H1 (cell line): ENCODE data around the gene TEX14. TPM values are rescaled to one million over a fixed set of nuclear protein-coding genes. Genes with fewer than 3 reads are reported as not detected.

Source experiments
- EZH2 ChIP-seq: fragments of 200-600 bp; sonication (generic); IDR thresholded peaks from 2 replicates; pipeline ENCODE4 v1.7.1; 2012; ENCODE audit warnings: low read depth, mild to moderate bottlenecking, moderate library complexity, low read length, inconsistent platforms; ENCODE audit not compliant: severe bottlenecking
- HDAC2 ChIP-seq, 2 experiments: fragments of 300-600 bp in 1 of 2; sonication (generic) in 1 of 2; IDR thresholded peaks; 2 replicates each; pipeline ENCODE4 v1.6.1; 2011 to 2012; ENCODE audit warnings: low read depth in 2 of 2, low read length in 2 of 2, mild to moderate bottlenecking in 2 of 2, moderate library complexity in 2 of 2, borderline replicate concordance in 1 of 2, inconsistent platforms in 1 of 2
- SP4 ChIP-seq: IDR thresholded peaks from 2 replicates; pipeline ENCODE4 v1.6.1; 2012; ENCODE audit warnings: low read length, inconsistent platforms
- polyA plus RNA-seq, 7 experiments: library from polyadenylated mRNA; depleted of rRNA in 3 of 7; stranded (reverse) in 5 of 7; unstranded in 2 of 7; fragments of >200 nt in 5 of 7; fragments of 200-250 nt in 2 of 7; gene quantifications; 1 replicate in 5 of 7; 2 replicates in 1 of 7; 4 replicates in 1 of 7; pipeline versions ENCODE4 v1.2.1 to v1.2.3, GENCODE V29; 2011 to 2013; ENCODE audit warnings: missing spikeins in 2 of 7, mixed read lengths in 2 of 7
- total RNA-seq: library from RNA; stranded (reverse); fragmentation: NEBNext Ultra II Directional; extraction: Animal tissue kit (Norgen Biotek cat#: 25700); gene quantifications from 2 replicates; pipeline ENCODE4 v1.2.1, GENCODE V29; 2021
- TF ChIP-seq, protein P1 (sequence below): fragments of 300-600 bp; sonication (generic); IDR thresholded peaks from 2 replicates; pipeline ENCODE4 v1.7.1; 2012; ENCODE audit warnings: low read length, moderate library complexity, mild to moderate bottlenecking, inconsistent platforms; ENCODE audit not compliant: insufficient replicate concordance
- TF ChIP-seq, protein P2 (sequence below): IDR thresholded peaks from 2 replicates; pipeline ENCODE4 v1.6.1; 2011; ENCODE audit warnings: low read depth, mild to moderate bottlenecking, low read length; ENCODE audit not compliant: insufficient read depth
- TF ChIP-seq, protein P3 (sequence below): IDR thresholded peaks from 2 replicates; pipeline ENCODE4 v1.6.1; 2012; ENCODE audit warnings: inconsistent platforms

TEX14 gene
- total and polyA plus RNA-seq, 2 of the 8 experiments (the other 6 are each of a cell fraction or from before 2014, with no cell fraction given) = 0.83 to 2.5 TPM

DNA sequence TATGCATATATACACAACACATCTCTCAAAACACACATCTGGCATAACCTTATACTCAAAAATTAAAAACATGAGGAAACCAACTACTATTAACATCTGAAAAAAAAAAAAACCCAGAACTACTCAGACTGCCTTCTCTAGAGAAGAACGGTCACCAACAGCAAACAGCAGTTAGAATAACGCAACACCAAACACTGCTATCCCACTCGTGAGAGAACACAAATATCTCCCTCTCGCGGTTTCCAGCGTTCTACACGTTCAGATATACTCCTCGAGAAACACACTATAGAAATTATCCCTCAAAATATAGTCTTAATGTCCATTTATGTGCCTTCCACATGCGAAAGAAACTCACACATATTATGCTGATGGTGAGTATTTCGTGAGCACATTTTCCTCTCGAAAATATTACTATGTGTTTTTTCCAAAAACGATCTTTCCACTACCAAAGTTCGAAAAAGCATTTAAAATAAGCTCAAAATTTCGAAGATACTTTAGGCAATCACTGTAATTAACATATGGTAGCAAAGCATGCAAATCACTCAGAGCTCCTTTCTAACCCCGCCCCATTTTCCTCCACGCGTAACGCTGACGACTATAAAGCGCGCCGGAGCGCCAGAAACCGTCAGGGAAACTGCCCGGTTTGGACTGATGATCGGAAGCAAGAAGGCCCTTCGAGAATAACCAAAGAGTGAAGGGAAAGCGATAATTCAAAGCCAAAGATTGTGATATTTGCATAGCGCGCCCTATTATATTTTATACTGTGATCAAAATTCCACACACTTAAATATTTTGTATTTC, 60.1 kb downstream of the TEX14 start (continued):
- TF ChIP-seq, protein P1, sequence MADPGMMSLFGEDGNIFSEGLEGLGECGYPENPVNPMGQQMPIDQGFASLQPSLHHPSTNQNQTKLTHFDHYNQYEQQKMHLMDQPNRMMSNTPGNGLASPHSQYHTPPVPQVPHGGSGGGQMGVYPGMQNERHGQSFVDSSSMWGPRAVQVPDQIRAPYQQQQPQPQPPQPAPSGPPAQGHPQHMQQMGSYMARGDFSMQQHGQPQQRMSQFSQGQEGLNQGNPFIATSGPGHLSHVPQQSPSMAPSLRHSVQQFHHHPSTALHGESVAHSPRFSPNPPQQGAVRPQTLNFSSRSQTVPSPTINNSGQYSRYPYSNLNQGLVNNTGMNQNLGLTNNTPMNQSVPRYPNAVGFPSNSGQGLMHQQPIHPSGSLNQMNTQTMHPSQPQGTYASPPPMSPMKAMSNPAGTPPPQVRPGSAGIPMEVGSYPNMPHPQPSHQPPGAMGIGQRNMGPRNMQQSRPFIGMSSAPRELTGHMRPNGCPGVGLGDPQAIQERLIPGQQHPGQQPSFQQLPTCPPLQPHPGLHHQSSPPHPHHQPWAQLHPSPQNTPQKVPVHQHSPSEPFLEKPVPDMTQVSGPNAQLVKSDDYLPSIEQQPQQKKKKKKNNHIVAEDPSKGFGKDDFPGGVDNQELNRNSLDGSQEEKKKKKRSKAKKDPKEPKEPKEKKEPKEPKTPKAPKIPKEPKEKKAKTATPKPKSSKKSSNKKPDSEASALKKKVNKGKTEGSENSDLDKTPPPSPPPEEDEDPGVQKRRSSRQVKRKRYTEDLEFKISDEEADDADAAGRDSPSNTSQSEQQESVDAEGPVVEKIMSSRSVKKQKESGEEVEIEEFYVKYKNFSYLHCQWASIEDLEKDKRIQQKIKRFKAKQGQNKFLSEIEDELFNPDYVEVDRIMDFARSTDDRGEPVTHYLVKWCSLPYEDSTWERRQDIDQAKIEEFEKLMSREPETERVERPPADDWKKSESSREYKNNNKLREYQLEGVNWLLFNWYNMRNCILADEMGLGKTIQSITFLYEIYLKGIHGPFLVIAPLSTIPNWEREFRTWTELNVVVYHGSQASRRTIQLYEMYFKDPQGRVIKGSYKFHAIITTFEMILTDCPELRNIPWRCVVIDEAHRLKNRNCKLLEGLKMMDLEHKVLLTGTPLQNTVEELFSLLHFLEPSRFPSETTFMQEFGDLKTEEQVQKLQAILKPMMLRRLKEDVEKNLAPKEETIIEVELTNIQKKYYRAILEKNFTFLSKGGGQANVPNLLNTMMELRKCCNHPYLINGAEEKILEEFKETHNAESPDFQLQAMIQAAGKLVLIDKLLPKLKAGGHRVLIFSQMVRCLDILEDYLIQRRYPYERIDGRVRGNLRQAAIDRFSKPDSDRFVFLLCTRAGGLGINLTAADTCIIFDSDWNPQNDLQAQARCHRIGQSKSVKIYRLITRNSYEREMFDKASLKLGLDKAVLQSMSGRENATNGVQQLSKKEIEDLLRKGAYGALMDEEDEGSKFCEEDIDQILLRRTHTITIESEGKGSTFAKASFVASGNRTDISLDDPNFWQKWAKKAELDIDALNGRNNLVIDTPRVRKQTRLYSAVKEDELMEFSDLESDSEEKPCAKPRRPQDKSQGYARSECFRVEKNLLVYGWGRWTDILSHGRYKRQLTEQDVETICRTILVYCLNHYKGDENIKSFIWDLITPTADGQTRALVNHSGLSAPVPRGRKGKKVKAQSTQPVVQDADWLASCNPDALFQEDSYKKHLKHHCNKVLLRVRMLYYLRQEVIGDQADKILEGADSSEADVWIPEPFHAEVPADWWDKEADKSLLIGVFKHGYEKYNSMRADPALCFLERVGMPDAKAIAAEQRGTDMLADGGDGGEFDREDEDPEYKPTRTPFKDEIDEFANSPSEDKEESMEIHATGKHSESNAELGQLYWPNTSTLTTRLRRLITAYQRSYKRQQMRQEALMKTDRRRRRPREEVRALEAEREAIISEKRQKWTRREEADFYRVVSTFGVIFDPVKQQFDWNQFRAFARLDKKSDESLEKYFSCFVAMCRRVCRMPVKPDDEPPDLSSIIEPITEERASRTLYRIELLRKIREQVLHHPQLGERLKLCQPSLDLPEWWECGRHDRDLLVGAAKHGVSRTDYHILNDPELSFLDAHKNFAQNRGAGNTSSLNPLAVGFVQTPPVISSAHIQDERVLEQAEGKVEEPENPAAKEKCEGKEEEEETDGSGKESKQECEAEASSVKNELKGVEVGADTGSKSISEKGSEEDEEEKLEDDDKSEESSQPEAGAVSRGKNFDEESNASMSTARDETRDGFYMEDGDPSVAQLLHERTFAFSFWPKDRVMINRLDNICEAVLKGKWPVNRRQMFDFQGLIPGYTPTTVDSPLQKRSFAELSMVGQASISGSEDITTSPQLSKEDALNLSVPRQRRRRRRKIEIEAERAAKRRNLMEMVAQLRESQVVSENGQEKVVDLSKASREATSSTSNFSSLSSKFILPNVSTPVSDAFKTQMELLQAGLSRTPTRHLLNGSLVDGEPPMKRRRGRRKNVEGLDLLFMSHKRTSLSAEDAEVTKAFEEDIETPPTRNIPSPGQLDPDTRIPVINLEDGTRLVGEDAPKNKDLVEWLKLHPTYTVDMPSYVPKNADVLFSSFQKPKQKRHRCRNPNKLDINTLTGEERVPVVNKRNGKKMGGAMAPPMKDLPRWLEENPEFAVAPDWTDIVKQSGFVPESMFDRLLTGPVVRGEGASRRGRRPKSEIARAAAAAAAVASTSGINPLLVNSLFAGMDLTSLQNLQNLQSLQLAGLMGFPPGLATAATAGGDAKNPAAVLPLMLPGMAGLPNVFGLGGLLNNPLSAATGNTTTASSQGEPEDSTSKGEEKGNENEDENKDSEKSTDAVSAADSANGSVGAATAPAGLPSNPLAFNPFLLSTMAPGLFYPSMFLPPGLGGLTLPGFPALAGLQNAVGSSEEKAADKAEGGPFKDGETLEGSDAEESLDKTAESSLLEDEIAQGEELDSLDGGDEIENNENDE = no peak
- TF ChIP-seq SP4 (peak; percentile 97), HDAC2 (IDR thresholded peaks at IDR 0.05; ENCODE audit: borderline replicate concordance in 1 of 2, low read depth in 2 of 2, low read length in 2 of 2) (peak; percentile 96 to 100), EZH2 (no peak)
- TF ChIP-seq, protein P2, sequence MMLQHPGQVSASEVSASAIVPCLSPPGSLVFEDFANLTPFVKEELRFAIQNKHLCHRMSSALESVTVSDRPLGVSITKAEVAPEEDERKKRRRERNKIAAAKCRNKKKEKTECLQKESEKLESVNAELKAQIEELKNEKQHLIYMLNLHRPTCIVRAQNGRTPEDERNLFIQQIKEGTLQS = peak; percentile 55; the same call in 1 of the 2 replicates
- TF ChIP-seq, protein P3, sequence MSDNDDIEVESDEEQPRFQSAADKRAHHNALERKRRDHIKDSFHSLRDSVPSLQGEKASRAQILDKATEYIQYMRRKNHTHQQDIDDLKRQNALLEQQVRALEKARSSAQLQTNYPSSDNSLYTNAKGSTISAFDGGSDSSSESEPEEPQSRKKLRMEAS = no peak; the same call in 1 of the 2 replicates
